ENCODE data around the gene EIF3J.

- TF ChIP-seq CTCF (IDR thresholded peaks at IDR 0.05) (no peak), E2F6 (IDR thresholded peaks at IDR 0.05; ENCODE audit: borderline replicate concordance, low read depth) (no peak), KDM1A (IDR thresholded peaks at IDR 0.05; ENCODE audit: low read depth) (no peak), RCOR1 (IDR thresholded peaks at IDR 0.05; ENCODE audit: low read depth, low read length) (no peak), CBX8 (IDR thresholded peaks at IDR 0.05) (no peak), USF2 (IDR thresholded peaks at IDR 0.05) (no peak), HOXA7 (CRISPR knock-in tag; IDR thresholded peaks at IDR 0.05) (no peak), MAX (IDR thresholded peaks at IDR 0.05) (no peak)
Measured at GRCh38 chr15:44588541-44588940, 51.6 kb downstream of the EIF3J start.

Data from A549 (cell line).